HG03558 (cell line): ENCODE data around the gene ITM2B.
"Not testable (repeated sequence)": the region's sequence is repeated elsewhere in the genome, so short reads cannot be mapped to it uniquely, and the experiment has no call there.

Source experiments
- ATAC-seq: cut with Tn5 transposase; IDR thresholded peaks from one replicate; pipeline ENCODE4 v1.9.1; 2021; ENCODE audit warnings: moderate number of reproducible peaks; ENCODE audit not compliant: unreplicated experiment; ENCODE audit errors: extremely low read depth

The ITM2B gene

DNA sequence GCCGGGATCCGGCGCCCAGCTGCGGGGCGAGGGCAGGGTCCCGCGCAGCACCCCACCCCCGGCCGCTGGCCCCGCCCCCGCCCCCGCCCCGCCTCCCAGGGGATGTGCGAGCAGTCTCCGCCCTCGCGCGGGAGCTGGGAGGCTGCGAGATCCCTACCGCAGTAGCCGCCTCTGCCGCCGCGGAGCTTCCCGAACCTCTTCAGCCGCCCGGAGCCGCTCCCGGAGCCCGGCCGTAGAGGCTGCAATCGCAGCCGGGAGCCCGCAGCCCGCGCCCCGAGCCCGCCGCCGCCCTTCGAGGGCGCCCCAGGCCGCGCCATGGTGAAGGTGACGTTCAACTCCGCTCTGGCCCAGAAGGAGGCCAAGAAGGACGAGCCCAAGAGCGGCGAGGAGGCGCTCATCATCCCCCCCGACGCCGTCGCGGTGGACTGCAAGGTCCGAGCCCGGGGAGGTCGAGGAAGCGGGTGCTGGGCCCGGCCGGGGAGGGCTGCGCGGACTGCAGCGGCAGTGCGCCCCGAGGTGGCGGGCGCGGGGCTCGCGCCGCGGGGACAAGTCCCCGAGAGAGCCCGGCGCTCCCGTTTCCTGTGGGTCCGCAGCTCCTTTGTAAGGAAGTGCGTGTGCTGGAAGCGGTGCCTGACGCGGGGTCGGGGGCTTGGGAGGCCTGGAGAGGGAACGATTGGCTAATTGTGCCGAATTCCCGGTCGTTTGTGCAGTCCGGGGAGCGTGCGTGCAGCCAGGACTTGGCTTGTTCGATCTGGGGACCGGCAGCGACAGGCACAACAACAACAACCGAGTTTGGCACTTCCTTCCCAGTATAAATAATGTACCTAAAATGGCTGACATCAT, at the start of gene ITM2B:
Gene ITM2B (plus strand): TSS at position 161 of the 843 bp plus-strand sequence. CDS start 155 bp downstream, at position 316.
- ATAC-seq = no peak

GRCh38 chr13:48184260-48184659, 48.7 kb upstream of the ITM2B start:
- no peak for ATAC-seq

- ATAC-seq = no peak
Measured at GRCh38 chr13:48185018-48185417, 48.0 kb upstream of the ITM2B start.

DNA sequence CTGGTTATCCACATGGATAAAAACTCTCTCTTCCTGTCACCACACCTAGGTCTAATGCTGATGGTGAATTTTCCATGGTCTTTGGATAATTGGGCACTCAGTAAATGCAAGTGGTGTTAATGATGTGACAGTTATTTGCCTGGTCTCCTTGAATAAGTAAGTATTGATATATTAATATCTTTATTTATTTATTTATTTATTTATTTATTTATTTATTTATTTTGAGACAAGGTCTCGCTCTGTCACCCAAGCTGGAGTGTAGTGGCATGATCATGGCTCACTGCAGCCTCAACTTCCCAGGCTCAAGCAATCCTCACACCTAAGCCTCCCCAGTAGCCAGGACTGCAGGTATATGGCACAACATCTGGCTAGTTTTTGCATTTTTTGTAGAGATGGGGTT, 46.3 kb upstream of the ITM2B start:
- ATAC-seq = no peak

GRCh38 chr13:48188131-48188530, 44.9 kb upstream of the ITM2B start:
- ATAC-seq = no peak

DNA sequence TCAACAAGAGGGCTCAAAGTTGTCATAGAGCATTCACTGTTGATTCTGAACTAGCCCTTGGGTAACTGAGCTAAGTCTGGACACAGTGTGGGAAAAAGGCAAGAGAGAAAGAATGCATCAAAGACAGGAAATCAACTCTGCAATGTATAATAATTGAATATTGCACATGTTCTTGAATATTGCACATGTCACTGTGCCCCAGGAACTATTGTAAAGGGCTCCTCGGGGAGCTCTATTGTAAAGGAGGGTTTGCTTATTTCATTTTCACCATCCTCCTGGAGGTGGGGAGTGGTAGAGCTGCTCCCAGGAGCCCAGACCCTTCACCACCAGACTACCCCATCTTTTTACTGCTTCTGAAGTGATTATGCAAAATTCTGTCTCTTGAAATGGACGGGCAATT, 44.4 kb upstream of the ITM2B start:
- ATAC-seq = no peak

DNA sequence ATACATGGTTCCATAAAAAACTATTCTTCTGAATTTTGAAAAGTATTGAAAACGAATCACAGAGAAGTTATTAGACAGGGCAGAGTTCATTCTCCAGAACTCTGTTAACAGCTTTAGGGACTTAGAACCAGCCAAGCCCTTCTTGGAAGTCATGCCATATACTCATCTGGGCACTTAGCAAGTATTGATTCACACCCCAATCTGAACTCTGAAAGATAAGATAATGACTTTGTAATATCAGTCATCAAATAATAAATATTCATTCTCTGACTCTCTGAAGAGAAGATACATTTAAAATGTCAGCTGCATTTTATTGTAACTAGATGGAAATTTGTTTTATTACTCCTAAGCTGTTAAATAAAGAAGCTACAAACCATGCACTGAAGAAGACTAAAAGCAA, 43.8 kb upstream of the ITM2B start:
- ATAC-seq = no peak

DNA sequence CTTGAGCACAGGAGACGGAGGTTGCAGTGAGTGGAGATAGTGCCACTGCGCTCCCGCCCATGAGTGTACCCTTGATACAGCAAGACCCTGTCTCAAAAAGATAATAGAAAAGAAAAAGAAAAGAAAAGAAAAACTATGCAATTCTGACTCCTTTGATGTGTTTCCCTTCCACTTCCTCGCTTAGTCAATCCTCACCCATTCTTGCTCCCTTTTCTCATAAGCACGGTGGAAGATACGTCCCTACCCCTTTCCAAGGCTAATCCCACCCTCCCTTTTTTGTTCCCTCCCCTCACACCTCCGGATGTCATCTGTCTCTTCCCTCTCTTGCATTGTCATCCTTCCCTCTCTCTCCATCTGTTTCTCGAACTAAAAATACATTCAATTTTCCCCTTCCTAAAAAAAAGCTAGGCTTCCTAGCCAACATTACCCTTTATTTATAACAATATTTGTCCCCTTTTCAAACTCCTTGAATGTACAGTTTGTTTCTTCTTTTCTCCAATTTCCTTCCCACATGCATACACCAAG, 40.5 kb upstream of the ITM2B start:
- no peak for ATAC-seq

DNA sequence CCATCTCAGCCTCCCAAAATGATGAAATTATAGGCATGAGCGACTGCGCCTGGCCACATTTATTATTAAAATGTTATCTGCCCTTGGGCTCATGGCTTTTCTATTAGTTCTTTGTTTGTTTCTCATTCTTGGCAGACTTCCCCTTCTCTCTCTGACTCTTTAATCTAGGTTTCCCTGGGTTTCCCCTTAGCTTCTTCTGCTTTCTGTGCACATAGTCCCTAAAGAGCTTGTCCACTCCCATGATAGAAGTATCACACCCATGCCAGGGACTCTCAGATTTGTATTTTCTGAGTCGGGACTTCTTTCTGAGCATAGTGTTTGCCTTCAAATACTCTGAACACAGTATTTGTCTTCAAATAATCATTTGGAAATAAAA, 38.6 kb upstream of the ITM2B start:
- no peak for ATAC-seq

- no peak for ATAC-seq
Measured at GRCh38 chr13:48199404-48199946, 33.5 kb upstream of the ITM2B start.

DNA sequence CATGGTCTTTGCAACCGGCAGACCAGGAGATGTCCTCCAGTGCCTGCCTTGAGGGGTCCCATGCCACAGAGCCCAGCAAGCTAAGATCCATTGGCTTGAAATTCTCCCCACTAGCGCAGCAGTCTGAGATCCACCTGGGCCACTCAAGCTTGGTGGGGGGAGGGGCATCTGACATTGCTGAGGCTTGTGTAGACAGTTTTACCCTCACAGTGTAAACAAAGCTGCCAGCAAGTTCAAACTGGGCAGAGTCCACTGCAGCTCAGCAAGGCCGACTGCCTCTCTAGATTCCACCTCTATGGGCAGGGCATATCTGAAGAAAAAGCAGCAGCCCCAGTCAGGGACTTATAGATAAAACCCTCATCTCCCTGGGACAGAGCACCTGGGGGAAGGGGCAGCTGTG, 32.0 kb upstream of the ITM2B start:
- ATAC-seq = no peak

GRCh38 chr13:48207207-48207606, 25.8 kb upstream of the ITM2B start:
- ATAC-seq = not testable (repeated sequence)

DNA sequence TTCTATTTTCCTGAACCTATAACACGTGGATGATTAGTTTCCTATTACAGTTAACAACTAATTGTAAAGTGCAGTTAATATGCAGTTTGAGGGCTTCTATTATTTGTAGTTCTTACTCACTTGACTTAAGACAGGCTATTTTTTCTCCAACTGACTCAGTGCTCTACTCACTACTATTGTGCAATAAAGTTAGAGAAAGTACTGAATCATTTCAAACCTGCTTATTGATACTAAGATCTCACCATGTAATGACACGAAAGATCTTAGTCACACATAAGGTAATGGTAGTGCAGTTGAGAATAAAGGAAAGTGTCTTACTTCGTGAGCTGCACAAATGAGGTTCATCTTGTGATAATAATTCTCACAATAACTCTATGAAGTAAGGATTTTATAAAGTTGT, 22.8 kb upstream of the ITM2B start:
- no peak for ATAC-seq

GRCh38 chr13:48214519-48215121, 18.4 kb upstream of the ITM2B start:
- ATAC-seq = no peak

DNA sequence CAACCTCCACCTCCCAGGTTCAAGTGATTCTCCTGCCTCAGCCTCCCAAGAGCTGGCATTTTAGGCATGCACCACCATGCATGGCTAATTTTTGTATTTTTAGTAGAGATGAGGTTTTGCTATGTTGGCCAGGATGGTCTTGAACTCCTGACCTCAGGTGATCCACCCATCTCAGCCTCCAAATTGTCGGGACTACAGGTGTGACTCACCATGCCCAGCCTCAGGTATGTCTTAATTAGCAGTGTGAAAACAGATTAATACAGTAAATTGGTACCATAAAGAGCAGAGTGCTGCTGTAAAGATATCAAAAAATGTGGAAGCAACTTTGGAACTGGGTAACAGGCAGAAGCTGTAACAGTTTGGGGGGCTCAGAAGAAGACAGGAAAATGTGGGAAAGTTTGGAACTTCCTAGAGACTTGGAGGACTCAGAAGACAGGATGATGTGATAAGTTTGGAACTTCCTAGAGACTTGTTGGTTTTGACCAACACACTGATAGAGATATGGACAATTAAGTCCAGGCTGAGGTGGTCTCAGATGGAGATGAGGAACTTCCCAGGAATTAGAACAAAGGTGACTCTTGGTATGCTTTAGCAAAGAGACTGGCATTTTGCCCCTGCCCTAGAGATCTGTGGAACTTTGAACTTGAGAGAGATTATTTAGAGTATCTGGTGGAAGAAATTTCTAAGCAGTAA, 17.3 kb upstream of the ITM2B start:
- ATAC-seq = not testable (repeated sequence)

DNA sequence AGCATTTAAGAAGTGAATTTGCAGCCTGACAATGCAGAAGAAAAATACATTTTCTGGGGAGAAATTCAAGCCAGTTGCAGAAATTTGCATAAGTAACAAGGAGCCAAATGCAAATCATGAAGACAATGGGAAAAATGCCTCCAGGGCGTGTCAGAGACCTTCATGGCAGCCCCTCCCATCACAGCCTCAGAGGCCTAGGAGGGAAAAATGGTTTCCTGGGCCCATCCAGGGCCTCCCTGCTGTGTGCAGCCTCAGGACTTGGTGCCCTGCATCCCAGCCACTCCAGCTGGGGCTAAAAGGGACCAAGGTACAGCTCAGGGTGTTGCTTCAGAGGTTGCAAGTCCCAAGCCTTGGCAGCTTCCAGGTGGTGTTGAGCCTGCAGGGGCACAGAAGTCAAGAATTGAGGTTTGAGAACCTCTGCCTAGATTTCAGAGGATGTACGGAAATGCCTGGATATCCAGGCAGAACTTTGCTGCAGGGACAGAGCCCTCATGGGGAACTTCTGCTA, 16.7 kb upstream of the ITM2B start:
- no peak for ATAC-seq

DNA sequence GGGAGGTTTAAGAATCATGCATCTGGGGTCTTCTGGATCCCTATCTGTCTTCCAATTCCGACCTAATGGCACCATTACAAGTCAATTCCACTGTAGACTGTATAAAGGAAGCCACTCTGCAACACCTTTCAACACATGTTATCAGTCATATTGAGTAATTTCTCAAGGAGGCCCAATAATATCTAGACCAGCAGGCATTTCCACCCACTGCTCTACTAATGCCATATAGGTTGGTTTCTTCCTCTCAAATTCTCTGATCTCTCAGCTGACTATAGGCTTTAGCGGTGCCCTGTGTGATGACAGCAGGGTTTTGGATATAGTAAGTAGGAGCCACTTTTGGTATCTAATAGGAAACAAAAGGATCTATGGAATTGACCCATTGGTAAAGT, 12.4 kb upstream of the ITM2B start:
- ATAC-seq = no peak

GRCh38 chr13:48220981-48221685, 11.9 kb upstream of the ITM2B start:
- no peak for ATAC-seq

DNA sequence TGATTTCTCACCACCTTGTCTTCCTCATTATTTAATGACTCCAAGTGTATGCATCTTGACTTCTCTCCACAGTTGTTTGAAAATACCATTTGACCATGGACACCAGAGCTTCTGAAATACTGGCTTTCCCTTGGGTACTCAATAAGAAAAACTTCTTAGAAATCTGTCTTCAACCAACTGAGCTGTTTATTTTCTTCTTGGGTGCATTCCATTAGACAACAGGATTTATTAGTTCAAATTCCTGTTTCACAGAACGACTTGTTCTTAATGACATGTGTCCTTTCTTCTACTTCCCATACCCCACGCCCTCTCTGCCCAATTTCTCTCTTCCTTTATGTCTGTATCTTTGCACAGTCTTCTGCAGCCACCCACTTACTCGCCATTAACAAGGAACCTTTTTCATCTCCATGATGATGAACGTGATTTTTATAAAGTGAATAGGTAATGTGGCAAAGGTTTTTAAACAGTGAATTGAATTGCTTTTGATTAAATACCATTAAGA, 11.3 kb upstream of the ITM2B start:
- ATAC-seq = no peak
